Muscle layer of colon (tissue), 2 donors: ENCODE measurements around the gene TMEM30A.

ENCODE experiments used
- H3K27ac ChIP-seq: one replicate; pipeline ENCODE4 v1.7.0; 2013; ENCODE audit warnings: low read depth, mild to moderate bottlenecking, low read length, moderate library complexity
- H3K27me3 ChIP-seq, 2 donors: one replicate each; pipeline ENCODE4 v1.7.0; 2013; ENCODE audit warnings: low read length in 2 of 2, mild to moderate bottlenecking in 2 of 2; ENCODE audit not compliant: insufficient read depth in 2 of 2, control insufficient read depth in 1 of 2
- H3K36me3 ChIP-seq: one replicate; pipeline ENCODE4 v1.7.0; 2013; ENCODE audit warnings: mild to moderate bottlenecking, low read length; ENCODE audit not compliant: insufficient read depth
- H3K4me1 ChIP-seq: one replicate; pipeline ENCODE4 v1.7.0; 2013; ENCODE audit warnings: mild to moderate bottlenecking, low read length; ENCODE audit not compliant: insufficient read depth
- H3K4me3 ChIP-seq, 2 donors: one replicate each; pipeline ENCODE4 v1.7.0; 2013; ENCODE audit warnings: low read length in 2 of 2, low read depth in 1 of 2, mild to moderate bottlenecking in 1 of 2, moderate library complexity in 1 of 2
- H3K9ac ChIP-seq: one replicate; pipeline ENCODE4 v1.7.0; 2013; ENCODE audit warnings: low read length
- H3K9me3 ChIP-seq: one replicate; pipeline ENCODE4 v1.7.0; 2013; ENCODE audit warnings: mild to moderate bottlenecking, low read length
- donor health status: abdominal sarcoma.
- donor health status: Adenocarcinoma of cecum.

Gene TMEM30A

DNA sequence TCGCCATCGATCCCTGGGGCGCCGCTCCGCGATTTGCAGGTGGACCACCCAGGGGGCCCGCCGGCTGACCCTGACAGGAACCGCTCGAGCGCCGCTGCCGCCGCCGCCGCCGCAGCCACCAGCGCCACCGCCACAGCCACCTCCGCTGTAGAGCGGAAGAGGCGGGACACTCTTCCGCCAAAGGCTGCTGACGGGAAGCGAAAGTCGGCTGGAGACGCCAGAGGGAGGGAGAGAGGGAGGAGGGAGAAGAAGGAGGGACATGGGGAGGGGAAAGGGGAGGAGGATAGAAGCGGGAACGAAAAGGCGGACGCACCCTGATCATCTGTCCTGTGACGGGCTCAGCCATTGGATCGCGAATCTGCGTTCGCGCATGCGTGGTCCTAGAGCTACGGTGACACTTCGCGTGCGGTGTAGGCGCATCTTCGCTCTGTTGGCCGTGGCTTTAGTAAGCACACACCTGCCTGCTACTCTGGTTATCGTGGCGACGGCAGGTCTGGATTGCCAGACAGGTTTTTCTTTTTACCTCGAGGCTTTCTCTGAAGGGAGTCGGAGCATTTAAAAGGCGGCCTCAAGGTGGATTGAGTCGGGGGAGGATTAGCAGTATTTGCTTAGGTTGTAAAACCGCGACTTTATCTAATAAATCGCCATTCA is at the start of gene TMEM30A:
Gene TMEM30A (minus strand): TSS at position 161 of the 651 bp plus-strand sequence. CDS start 154 bp downstream, at position 7.
- Histone ChIP-seq H3K9ac (peak within 1 kb of the TSS; percentile 98), H3K9me3 (no peaks in the 10 kb centered on the region), H3K27ac (peak within 1 kb of the TSS; percentile 96), H3K4me3 (peak within 1 kb of the TSS; percentile 73 to 99), H3K27me3 (no peaks in the 10 kb centered on the region), H3K36me3 (no peaks in the 10 kb centered on the region), H3K4me1 (peaks cover 28% of the 10 kb centered on the region)

DNA sequence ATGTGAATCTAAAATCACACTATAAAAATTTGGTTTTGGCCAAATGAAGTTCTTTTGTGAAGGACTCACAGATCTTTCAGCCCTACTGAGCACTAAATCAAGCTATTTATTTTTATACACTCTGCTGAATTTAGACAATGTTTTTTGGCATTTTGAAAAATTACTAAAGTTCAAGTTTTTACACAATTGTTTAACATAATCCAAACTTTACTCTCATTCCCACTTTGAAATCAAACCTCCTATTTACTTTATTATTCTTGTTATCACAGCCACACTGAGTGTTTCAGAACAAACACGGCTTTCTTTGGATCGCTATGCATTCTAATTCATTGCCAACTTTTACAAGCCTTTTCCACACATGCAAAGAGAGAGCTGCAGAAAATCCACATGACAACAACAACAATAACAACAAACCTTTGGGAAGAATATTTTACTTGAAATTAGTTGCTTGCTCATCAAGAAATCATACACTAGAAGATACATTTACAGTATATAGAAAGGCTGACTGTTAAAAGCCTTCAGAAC is 49.1 kb upstream of the TMEM30A start:
- H3K9ac ChIP-seq, result no peak overlapping the region
- no peaks in the 10 kb centered on the region for H3K27me3 ChIP-seq
- no peak overlapping the region for H3K4me3 ChIP-seq
- H3K9me3 ChIP-seq, result no peaks in the 10 kb centered on the region
- H3K27ac ChIP-seq, result no peak overlapping the region
- H3K36me3 ChIP-seq, result no peaks in the 10 kb centered on the region
- peaks cover 15% of the 10 kb centered on the region for H3K4me1 ChIP-seq

DNA sequence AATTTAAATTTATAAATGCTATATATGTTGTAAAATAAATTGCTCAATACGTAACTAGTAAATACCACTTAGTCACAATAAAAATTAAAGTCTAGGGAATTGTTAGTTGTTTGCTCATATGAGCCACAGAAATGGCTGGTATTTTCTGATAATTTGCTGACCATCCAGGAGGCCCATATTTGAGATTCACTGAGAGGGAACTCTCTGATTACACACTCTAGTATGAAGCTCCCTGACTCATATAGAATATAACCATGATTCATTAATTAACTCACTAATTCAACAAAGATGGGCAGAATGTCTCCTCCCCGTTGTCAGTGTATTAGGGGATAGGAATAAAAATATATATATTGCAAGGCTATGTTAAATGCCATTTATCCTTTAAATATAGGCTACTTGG is 46.6 kb upstream of the TMEM30A start:
- Histone ChIP-seq H3K27me3 (no peaks in the 10 kb centered on the region), H3K9ac (no peak overlapping the region)

DNA sequence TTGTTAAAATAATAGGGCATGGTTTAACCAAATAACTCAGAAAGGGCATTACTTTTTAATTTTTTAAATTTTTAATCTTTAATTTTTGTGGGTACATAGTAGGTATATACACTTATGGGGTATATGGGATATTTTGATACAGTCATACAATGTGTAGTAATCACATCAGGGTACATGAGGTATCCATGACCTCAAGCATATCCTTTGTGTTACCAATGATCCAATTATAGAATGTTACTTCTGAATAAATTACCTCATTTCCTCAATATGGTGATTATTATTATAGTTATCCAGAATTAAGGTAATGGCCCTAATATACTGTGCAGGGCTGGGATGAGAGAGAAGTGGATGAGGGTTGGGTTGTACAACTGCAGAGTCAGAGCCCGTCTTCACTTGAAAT is 45.1 kb upstream of the TMEM30A start:
- Histone ChIP-seq H3K27ac (no peak overlapping the region), H3K36me3 (no peaks in the 10 kb centered on the region), H3K4me1 (peaks cover 1% of the 10 kb centered on the region), H3K27me3 (no peaks in the 10 kb centered on the region), H3K4me3 (no peak overlapping the region), H3K9me3 (no peaks in the 10 kb centered on the region), H3K9ac (no peak overlapping the region)

More for the DNA sequence above, 46.6 kb upstream of the TMEM30A start:
- peaks cover 15% of the 10 kb centered on the region for H3K4me1 ChIP-seq
- H3K36me3 ChIP-seq, result no peaks in the 10 kb centered on the region
- H3K27ac ChIP-seq, result no peak overlapping the region
- H3K9me3 ChIP-seq, result no peaks in the 10 kb centered on the region
- H3K4me3 ChIP-seq, result no peak overlapping the region

DNA sequence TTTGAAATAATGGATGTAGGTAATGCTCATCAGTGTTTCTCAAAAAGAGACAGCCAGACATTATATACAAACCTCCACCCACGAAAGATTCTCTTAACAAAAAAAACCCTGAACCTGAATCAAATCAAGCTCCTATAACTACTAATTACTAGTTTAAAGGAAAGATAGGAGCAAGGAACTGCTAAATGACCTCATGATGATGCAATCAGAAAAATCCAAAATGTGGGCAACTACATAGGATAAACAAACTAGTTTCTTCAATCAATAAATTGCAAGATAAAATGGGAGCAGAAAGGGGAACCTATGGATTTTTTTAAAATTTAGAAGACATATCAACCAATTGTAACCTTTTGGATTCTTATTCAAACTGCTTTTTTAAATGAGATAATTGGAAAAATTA is 43.2 kb upstream of the TMEM30A start:
- Histone ChIP-seq H3K27ac (no peak overlapping the region), H3K9ac (no peak overlapping the region), H3K9me3 (no peaks in the 10 kb centered on the region), H3K4me1 (no peaks in the 10 kb centered on the region), H3K36me3 (no peaks in the 10 kb centered on the region), H3K27me3 (no peaks in the 10 kb centered on the region), H3K4me3 (no peak overlapping the region)

DNA sequence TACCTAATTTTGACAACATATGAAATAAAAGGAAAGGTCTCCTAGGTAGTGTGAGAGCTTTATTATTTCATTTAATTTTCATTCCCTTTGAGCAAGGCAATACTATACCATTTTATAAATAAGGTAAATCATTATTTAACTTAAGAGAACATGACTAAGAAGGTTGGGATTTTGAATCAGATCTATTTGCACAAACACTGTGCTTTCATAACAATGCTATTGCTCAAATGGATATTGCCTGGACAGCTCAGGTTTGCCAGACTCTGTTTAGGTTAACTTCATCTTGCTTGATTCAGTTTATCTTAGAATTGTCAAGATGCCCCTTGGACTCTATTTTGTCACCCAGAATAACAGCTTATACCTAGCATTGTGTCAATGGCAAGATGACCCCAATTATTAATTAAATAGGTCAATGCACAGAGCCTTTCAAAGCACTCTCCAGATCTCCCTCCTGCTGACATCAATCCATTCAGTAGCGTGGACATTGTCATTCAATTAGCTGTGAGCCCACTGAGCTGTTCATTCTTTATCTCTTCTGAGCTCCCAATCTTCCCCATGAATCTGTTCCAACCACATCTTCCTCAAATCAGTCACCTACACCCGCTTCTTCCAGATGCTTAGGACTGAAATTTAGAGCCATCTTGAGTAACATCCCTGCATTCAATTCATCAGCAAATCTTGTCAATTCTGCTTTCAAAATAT is 42.1 kb upstream of the TMEM30A start:
- H3K36me3 ChIP-seq, result no peaks in the 10 kb centered on the region
- no peak overlapping the region for H3K9ac ChIP-seq
- H3K9me3 ChIP-seq, result no peaks in the 10 kb centered on the region
- no peak overlapping the region for H3K27ac ChIP-seq
- H3K27me3 ChIP-seq, result no peaks in the 10 kb centered on the region
- H3K4me1 ChIP-seq, result no peaks in the 10 kb centered on the region
- H3K4me3 ChIP-seq, result no peak overlapping the region

DNA sequence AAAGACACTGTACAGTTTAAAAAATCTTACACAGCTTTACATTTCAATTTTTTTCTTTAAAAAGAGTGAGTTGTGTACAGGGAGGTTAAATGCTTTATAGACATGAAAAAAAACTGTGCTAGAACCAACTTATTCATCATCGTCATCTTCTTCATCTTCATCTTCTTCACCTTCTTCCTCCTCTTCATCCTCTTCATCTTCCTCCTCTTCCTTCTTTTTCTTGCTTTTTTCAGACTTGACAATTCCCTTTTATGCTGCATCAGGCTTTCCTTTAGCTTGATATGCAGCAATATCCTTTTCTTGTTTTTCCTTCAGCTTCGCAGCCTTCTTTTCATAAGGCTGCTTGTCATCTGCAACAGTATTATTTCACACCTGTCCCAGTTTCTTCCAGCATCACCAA is 34.3 kb upstream of the TMEM30A start:
- no peaks in the 10 kb centered on the region for H3K9me3 ChIP-seq
- H3K4me1 ChIP-seq, result peaks cover 10% of the 10 kb centered on the region
- H3K27ac ChIP-seq, result no peak overlapping the region
- no peaks in the 10 kb centered on the region for H3K27me3 ChIP-seq
- no peak overlapping the region for H3K4me3 ChIP-seq
- no peak overlapping the region for H3K9ac ChIP-seq
- H3K36me3 ChIP-seq, result peaks cover 6% of the 10 kb centered on the region

DNA sequence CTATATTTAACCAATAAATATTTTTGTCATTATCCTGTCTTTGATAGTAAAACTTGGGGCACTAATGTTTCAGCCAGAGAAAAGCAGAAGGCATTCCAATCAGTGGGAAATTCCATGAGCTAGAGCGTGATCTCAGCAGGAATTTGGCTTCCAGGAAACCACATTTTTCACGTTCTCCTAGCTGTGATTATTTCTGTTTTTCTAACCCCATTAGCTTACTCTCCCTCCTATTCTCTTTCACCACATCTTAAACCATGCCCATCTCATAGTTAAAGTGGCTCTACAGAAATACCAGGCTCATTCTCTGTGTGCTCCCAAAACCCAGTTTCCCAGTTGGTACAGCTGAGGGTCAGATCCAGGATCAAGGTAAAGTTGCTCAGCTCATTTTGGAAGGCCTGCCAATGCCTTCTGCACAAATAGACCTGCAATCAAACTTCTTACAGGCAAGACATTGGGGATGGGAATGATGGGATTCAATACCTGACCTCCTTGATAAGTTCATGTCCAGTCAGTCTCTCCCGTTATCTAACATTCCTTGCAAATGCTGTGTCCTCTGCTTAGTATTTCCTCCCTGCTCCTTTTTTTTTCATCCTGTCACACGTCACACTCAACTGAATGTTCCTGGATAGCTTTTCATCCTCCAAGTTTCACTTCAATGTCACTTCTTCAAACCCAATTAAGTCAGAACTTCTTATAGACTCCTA is 33.1 kb upstream of the TMEM30A start:
- no peak overlapping the region for H3K27ac ChIP-seq

DNA sequence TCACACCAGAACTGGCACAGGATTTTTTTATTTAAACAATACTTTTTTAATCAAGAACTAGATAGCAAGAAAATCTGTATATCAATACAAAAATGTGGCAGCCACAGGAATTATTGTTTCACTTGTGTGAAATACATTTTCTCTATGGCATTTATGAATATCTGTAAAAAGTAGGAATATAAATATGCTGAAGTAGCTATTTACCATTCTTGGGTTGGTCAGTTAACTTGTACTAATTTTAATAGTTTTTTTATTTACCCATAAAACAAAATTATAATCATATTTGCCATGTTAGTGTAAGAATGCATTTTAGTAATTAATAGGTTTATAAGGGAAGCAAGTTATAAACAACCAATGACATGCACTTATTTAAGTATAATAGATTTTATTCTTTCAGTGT is 31.4 kb upstream of the TMEM30A start:
- no peak overlapping the region for H3K27ac ChIP-seq
- H3K36me3 ChIP-seq, result peaks cover 12% of the 10 kb centered on the region
- peaks cover 10% of the 10 kb centered on the region for H3K4me1 ChIP-seq
- H3K9ac ChIP-seq, result no peak overlapping the region
- H3K4me3 ChIP-seq, result no peak overlapping the region
- no peaks in the 10 kb centered on the region for H3K9me3 ChIP-seq
- no peaks in the 10 kb centered on the region for H3K27me3 ChIP-seq

More for the DNA sequence above, 33.1 kb upstream of the TMEM30A start:
- peaks cover 6% of the 10 kb centered on the region for H3K36me3 ChIP-seq
- H3K4me1 ChIP-seq, result peaks cover 10% of the 10 kb centered on the region
- no peak overlapping the region for H3K9ac ChIP-seq
- H3K9me3 ChIP-seq, result no peaks in the 10 kb centered on the region
- H3K27me3 ChIP-seq, result no peaks in the 10 kb centered on the region
- H3K4me3 ChIP-seq, result no peak overlapping the region

DNA sequence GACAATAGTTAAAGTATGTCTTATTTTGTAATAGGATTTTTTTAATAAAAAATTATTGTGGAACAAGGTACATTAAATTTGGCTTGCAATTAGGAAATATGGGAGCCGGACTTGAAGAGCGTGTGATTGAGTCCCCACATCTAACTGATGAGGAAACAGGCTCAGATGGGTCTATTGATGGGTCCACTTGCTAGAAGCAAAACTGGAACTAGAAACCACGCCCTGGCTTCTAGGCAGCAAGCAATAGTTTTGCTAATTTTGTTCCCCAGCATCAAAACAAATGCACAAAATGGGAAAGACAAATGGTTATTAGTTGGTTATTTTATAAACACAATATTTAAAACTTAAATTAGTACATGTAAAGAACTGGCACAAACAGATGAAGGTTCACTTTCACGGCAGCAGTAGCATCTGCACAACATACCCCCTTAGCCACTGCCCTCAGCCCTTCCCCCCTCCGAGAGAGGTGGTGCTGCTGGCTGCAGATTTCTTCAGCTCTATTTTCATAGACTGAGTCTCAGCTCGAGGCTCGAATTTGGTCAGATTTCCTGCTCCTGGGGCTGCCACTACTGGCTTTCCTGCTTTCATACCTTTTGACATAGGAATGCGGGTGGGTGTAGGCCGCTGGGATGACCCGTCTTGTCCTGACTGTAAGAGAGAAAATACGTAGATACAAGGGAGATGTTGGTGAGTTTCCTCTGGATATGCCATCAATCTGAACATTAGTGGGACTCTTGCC is 23.8 kb upstream of the TMEM30A start:
- H3K9me3 ChIP-seq, result no peaks in the 10 kb centered on the region
- H3K27me3 ChIP-seq, result no peaks in the 10 kb centered on the region
- no peak overlapping the region for H3K9ac ChIP-seq
- H3K27ac ChIP-seq, result no peak overlapping the region
- no peaks in the 10 kb centered on the region for H3K4me1 ChIP-seq
- peaks cover 6% of the 10 kb centered on the region for H3K36me3 ChIP-seq
- no peak overlapping the region for H3K4me3 ChIP-seq
